ENCODE measurements around the gene LCMT1.

DNA sequence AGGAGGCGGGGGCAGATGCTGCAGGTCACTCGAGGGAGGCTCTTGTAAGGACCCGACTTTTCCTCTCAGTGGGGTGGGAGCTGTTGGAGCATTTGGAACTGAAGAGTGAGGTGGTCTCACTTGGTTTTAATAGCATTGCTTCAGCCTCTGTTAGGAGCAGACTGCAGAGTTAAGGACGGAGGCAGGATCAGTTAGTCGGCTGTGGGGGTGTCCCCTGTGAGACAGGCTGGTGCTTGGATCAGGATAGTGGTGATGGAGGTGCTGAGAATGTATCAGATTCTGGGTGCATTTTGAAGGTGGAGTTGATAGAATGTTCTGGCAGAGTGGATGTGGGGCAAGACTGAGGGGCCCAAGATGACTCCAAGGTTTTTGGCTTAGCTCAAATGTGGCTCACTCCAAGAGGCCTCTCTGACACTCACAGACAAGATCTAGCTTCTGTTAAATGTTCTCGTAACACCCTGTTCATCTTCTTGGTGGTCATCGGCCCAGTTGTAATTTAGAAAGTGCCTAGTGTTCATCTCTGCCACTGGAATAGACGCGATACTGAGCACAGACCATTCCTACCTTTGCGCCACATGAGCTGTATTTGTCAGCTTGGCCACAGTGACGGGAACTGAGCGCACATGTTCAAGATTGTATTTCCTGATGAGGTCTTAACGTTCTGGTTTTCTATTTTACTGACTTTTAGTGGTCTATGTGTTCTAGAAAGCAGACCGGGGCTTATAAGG, 7.5 kb downstream of the LCMT1 start:
- TF ChIP-seq, protein P1, sequence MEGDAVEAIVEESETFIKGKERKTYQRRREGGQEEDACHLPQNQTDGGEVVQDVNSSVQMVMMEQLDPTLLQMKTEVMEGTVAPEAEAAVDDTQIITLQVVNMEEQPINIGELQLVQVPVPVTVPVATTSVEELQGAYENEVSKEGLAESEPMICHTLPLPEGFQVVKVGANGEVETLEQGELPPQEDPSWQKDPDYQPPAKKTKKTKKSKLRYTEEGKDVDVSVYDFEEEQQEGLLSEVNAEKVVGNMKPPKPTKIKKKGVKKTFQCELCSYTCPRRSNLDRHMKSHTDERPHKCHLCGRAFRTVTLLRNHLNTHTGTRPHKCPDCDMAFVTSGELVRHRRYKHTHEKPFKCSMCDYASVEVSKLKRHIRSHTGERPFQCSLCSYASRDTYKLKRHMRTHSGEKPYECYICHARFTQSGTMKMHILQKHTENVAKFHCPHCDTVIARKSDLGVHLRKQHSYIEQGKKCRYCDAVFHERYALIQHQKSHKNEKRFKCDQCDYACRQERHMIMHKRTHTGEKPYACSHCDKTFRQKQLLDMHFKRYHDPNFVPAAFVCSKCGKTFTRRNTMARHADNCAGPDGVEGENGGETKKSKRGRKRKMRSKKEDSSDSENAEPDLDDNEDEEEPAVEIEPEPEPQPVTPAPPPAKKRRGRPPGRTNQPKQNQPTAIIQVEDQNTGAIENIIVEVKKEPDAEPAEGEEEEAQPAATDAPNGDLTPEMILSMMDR (IDR thresholded peaks at IDR 0.05; ENCODE audit: borderline replicate concordance, extremely low read depth, low read length, poor library complexity, severe bottlenecking), result no peak
- TF ChIP-seq EZH2 (IDR thresholded peaks at IDR 0.05; ENCODE audit: borderline replicate concordance, low read depth, low read length, severe bottlenecking), result no peak
